T-helper 17 cell (primary cell): ENCODE data around the gene NAPSA. TPM values are rescaled to one million over a fixed set of nuclear protein-coding genes. Genes with fewer than 3 reads are reported as not detected.

Source experiments
- ATAC-seq: fragments of 150-1000 bp; cut with Tn5 transposase; 2 replicates; pipeline ENCODE4 v1.10.0; 2021; ENCODE audit warnings: mild to moderate bottlenecking, moderate library complexity
- DNase-seq, 3 donors: peaks; one replicate each; pipeline versions ENCODE4 v3.0.0 to v3.0.0-alpha.2; 2020 to 2021
- H3K9me3 ChIP-seq: one replicate; pipeline ENCODE4 v1.7.0; 2013; ENCODE audit warnings: low read length, mild to moderate bottlenecking; ENCODE audit not compliant: control insufficient read depth, poor library complexity, severe bottlenecking
- H3K27ac Mint-ChIP-seq: one replicate; pipeline ENCODE4 v1.8.0; 2022; ENCODE audit warnings: mild to moderate bottlenecking, moderate library complexity, mixed read lengths
- H3K27me3 Mint-ChIP-seq: one replicate; pipeline ENCODE4 v1.8.0; 2022; ENCODE audit warnings: mixed read lengths
- H3K36me3 Mint-ChIP-seq: one replicate; pipeline ENCODE4 v1.8.0; 2022; ENCODE audit warnings: low read depth, mixed read lengths
- H3K4me1 Mint-ChIP-seq: one replicate; pipeline ENCODE4 v1.8.0; 2022; ENCODE audit warnings: mild to moderate bottlenecking, mixed read lengths
- H3K4me3 Mint-ChIP-seq: one replicate; pipeline ENCODE4 v1.8.0; 2022; ENCODE audit warnings: mild to moderate bottlenecking, moderate library complexity, mixed read lengths
- total RNA-seq, 4 donors: library from RNA in 2 of 4; stranded (reverse) in 2 of 4; gene quantifications; one replicate each; pipeline ENCODE4 v1.2.3 and lab custom pipeline; 2022 to 2026

The NAPSA gene
- total RNA-seq, 2 donors from 2014 or later, result 0.73 to 0.99 TPM

GRCh38 chr19:50328873-50329145 is 36.6 kb downstream of the NAPSA start:
- Mint-ChIP-seq H3K27me3 (peaks cover 5% of the 10 kb centered on the region), H3K36me3 (peaks cover 3% of the 10 kb centered on the region), H3K4me1 (peaks cover 42% of the 10 kb centered on the region), H3K4me3 (peak overlapping the region; percentile 62), H3K27ac (no peak overlapping the region)
- DNase-seq (no peak), ATAC-seq (no peak)
- no peaks in the 10 kb centered on the region for H3K9me3 ChIP-seq

GRCh38 chr19:50328224-50328872 is 37.1 kb downstream of the NAPSA start:
- no peak overlapping the region for H3K27ac Mint-ChIP-seq
- H3K4me1 Mint-ChIP-seq, result peaks cover 37% of the 10 kb centered on the region
- DNase-seq (no peak), ATAC-seq (no peak)
- no peaks in the 10 kb centered on the region for H3K9me3 ChIP-seq
- peaks cover 3% of the 10 kb centered on the region for H3K36me3 Mint-ChIP-seq
- H3K4me3 Mint-ChIP-seq, result no peak overlapping the region
- peaks cover 5% of the 10 kb centered on the region for H3K27me3 Mint-ChIP-seq

GRCh38 chr19:50327461-50328223 is 37.8 kb downstream of the NAPSA start:
- Mint-ChIP-seq H3K27me3 (peaks cover 5% of the 10 kb centered on the region), H3K4me1 (peaks cover 33% of the 10 kb centered on the region), H3K4me3 (peak overlapping the region; percentile 57), H3K27ac (peak overlapping the region; percentile 1), H3K36me3 (peaks cover 3% of the 10 kb centered on the region)
- no peaks in the 10 kb centered on the region for H3K9me3 ChIP-seq
- ATAC-seq, result no peak
- DNase-seq, result no peak

GRCh38 chr19:50327013-50327412 is 38.4 kb downstream of the NAPSA start:
- ATAC-seq (no peak), DNase-seq (no peak)
- Mint-ChIP-seq H3K36me3 (peaks cover 3% of the 10 kb centered on the region), H3K27me3 (peaks cover 10% of the 10 kb centered on the region), H3K27ac (peak overlapping the region; percentile 1), H3K4me3 (peak overlapping the region; percentile 57), H3K4me1 (peaks cover 36% of the 10 kb centered on the region)
- H3K9me3 ChIP-seq, result no peaks in the 10 kb centered on the region

- no peak overlapping the region for H3K27ac Mint-ChIP-seq
- peaks cover 29% of the 10 kb centered on the region for H3K4me1 Mint-ChIP-seq
- peaks cover 9% of the 10 kb centered on the region for H3K27me3 Mint-ChIP-seq
- no peak for ATAC-seq
- no peaks in the 10 kb centered on the region for H3K36me3 Mint-ChIP-seq
- H3K9me3 ChIP-seq, result no peaks in the 10 kb centered on the region
- peak overlapping the region; percentile 68 for H3K4me3 Mint-ChIP-seq
- no peak for DNase-seq
Measured at GRCh38 chr19:50326101-50326664, 39.3 kb downstream of the NAPSA start.

- Mint-ChIP-seq H3K27me3 (peaks cover 9% of the 10 kb centered on the region), H3K4me3 (peak overlapping the region; percentile 68), H3K4me1 (peaks cover 27% of the 10 kb centered on the region), H3K36me3 (no peaks in the 10 kb centered on the region), H3K27ac (no peak overlapping the region)
- peak; percentile 64 to 71 (median 67) for DNase-seq
- no peaks in the 10 kb centered on the region for H3K9me3 ChIP-seq
- ATAC-seq, result peak; percentile 33
Measured at GRCh38 chr19:50325310-50326100, 39.9 kb downstream of the NAPSA start.

GRCh38 chr19:50324331-50324730 is 41.1 kb downstream of the NAPSA start:
- Mint-ChIP-seq H3K4me3 (no peak overlapping the region), H3K4me1 (peaks cover 23% of the 10 kb centered on the region), H3K27ac (no peak overlapping the region), H3K36me3 (no peaks in the 10 kb centered on the region), H3K27me3 (peaks cover 12% of the 10 kb centered on the region)
- H3K9me3 ChIP-seq, result no peaks in the 10 kb centered on the region
- DNase-seq (no peak), ATAC-seq (no peak)

GRCh38 chr19:50323782-50324133 is 41.7 kb downstream of the NAPSA start:
- no peaks in the 10 kb centered on the region for H3K36me3 Mint-ChIP-seq
- ATAC-seq (no peak), DNase-seq (no peak)
- no peak overlapping the region for H3K4me3 Mint-ChIP-seq
- H3K4me1 Mint-ChIP-seq, result peaks cover 22% of the 10 kb centered on the region
- peaks cover 17% of the 10 kb centered on the region for H3K27me3 Mint-ChIP-seq
- H3K9me3 ChIP-seq, result no peaks in the 10 kb centered on the region
- no peak overlapping the region for H3K27ac Mint-ChIP-seq

- Mint-ChIP-seq H3K4me3 (no peak overlapping the region), H3K27me3 (peaks cover 17% of the 10 kb centered on the region), H3K27ac (no peak overlapping the region), H3K36me3 (no peaks in the 10 kb centered on the region), H3K4me1 (peaks cover 22% of the 10 kb centered on the region)
- ATAC-seq, result no peak
- DNase-seq, result no peak
- H3K9me3 ChIP-seq, result no peaks in the 10 kb centered on the region
Measured at GRCh38 chr19:50322931-50323781, 42.3 kb downstream of the NAPSA start.

GRCh38 chr19:50322234-50322633 is 43.2 kb downstream of the NAPSA start:
- H3K36me3 Mint-ChIP-seq, result no peaks in the 10 kb centered on the region
- DNase-seq (no peak), ATAC-seq (no peak)
- peaks cover 17% of the 10 kb centered on the region for H3K27me3 Mint-ChIP-seq
- H3K4me1 Mint-ChIP-seq, result peaks cover 15% of the 10 kb centered on the region
- H3K27ac Mint-ChIP-seq, result no peak overlapping the region
- no peaks in the 10 kb centered on the region for H3K9me3 ChIP-seq
- no peak overlapping the region for H3K4me3 Mint-ChIP-seq

GRCh38 chr19:50321831-50322230 is 43.6 kb downstream of the NAPSA start:
- ATAC-seq (no peak), DNase-seq (no peak)
- no peaks in the 10 kb centered on the region for H3K9me3 ChIP-seq
- H3K27ac Mint-ChIP-seq, result no peak overlapping the region
- H3K27me3 Mint-ChIP-seq, result peaks cover 17% of the 10 kb centered on the region
- H3K4me1 Mint-ChIP-seq, result peaks cover 11% of the 10 kb centered on the region
- H3K4me3 Mint-ChIP-seq, result no peak overlapping the region
- H3K36me3 Mint-ChIP-seq, result no peaks in the 10 kb centered on the region

GRCh38 chr19:50320596-50320995 is 44.8 kb downstream of the NAPSA start:
- DNase-seq, result no peak
- Mint-ChIP-seq H3K27ac (no peak overlapping the region), H3K36me3 (no peaks in the 10 kb centered on the region), H3K27me3 (peaks cover 28% of the 10 kb centered on the region), H3K4me1 (peaks cover 9% of the 10 kb centered on the region), H3K4me3 (no peak overlapping the region)
- H3K9me3 ChIP-seq, result no peaks in the 10 kb centered on the region
- ATAC-seq, result no peak
